OCI-LY1 (cell line): ENCODE results near the gene SNAI1.

Source experiments
- EZH2 ChIP-seq: fragments of 200-600 bp; sonication (generic), shearing (Covaris generic); IDR thresholded peaks from 2 replicates; pipeline ENCODE4 v1.8.0; 2017; ENCODE audit warnings: borderline replicate concordance, mixed run types, mild to moderate bottlenecking, antibody characterized with exemption, low read length, moderate library complexity, mixed read lengths
- TF ChIP-seq, protein P1 (sequence below): fragments of 200-600 bp; sonication (generic), shearing (Covaris generic); IDR thresholded peaks from 2 replicates; pipeline ENCODE4 v1.5.1; 2017; ENCODE audit warnings: mild to moderate bottlenecking, antibody characterized with exemption, low read length, moderate library complexity, mixed read lengths

DNA sequence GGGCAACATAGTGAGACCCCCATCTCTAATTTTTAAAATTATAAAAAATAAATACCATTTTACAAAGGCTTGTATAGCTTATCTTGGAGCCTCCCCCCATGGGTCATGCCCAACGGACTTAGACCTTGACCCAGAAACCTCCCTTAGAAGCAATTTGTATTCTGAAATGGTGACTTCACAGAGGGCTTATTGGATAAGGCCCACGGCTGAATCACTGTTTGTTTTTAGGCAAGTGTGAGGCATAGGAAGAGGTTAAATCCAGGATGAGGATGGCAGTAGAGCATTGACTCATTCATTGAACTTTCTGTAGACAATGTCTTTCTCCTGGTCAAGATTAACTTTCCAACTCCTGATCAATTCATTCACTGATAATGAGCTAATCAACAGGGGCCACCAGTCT lies 6.2 kb upstream of the SNAI1 start:
- TF ChIP-seq, protein P1, sequence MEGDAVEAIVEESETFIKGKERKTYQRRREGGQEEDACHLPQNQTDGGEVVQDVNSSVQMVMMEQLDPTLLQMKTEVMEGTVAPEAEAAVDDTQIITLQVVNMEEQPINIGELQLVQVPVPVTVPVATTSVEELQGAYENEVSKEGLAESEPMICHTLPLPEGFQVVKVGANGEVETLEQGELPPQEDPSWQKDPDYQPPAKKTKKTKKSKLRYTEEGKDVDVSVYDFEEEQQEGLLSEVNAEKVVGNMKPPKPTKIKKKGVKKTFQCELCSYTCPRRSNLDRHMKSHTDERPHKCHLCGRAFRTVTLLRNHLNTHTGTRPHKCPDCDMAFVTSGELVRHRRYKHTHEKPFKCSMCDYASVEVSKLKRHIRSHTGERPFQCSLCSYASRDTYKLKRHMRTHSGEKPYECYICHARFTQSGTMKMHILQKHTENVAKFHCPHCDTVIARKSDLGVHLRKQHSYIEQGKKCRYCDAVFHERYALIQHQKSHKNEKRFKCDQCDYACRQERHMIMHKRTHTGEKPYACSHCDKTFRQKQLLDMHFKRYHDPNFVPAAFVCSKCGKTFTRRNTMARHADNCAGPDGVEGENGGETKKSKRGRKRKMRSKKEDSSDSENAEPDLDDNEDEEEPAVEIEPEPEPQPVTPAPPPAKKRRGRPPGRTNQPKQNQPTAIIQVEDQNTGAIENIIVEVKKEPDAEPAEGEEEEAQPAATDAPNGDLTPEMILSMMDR = no peak
- no peak for TF ChIP-seq EZH2
